Measurements from ENCODE around the gene NEDD4L. TPM values are rescaled to one million over a fixed set of nuclear protein-coding genes. Genes with fewer than 3 reads are reported as not detected.

NEDD4L gene
- total RNA-seq, 1 donor: 31.5 TPM

GRCh38 chr18:58417752-58418151 is 373.7 kb downstream of the NEDD4L start:
- no peak for TF ChIP-seq CTCF (IDR thresholded peaks at IDR 0.05; ENCODE audit: insufficient read depth, low read depth, low read length)
- no peak overlapping the region for H3K4me3 ChIP-seq (ENCODE audit: low read depth, low read length)
- peak; percentile 52 for DNase-seq (ENCODE audit: low read depth)

DNA sequence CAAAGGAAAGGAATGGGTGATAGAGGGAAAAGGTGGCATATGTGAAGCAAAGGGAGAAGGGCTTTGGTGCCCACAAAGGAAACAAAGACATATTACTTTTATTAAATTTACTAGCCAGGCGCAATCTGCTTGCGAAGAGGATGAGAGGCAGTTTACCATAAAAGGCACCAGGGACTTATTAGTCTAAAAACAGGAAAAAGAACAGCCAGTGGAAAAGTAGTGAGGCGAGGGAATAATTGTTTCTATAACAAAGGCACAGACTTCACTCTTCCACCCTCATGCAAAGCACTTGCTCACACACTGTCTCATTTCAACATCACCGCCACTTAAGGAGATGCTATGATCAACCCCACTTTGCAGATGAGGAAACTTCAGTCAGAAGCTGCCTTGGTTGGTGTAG is 374.3 kb downstream of the NEDD4L start:
- no peak for DNase-seq (ENCODE audit: low read depth)
- no peak for TF ChIP-seq CTCF (IDR thresholded peaks at IDR 0.05; ENCODE audit: insufficient read depth, low read depth, low read length)
- no peak overlapping the region for H3K4me3 ChIP-seq (ENCODE audit: low read depth, low read length)

- no peak for DNase-seq (ENCODE audit: low read depth)
- no peak for TF ChIP-seq CTCF (IDR thresholded peaks at IDR 0.05; ENCODE audit: insufficient read depth, low read depth, low read length)
- no peak overlapping the region for H3K4me3 ChIP-seq (ENCODE audit: low read depth, low read length)
These were observed 375.7 kb downstream of the NEDD4L start for GRCh38 chr18:58419587-58420199.

DNA sequence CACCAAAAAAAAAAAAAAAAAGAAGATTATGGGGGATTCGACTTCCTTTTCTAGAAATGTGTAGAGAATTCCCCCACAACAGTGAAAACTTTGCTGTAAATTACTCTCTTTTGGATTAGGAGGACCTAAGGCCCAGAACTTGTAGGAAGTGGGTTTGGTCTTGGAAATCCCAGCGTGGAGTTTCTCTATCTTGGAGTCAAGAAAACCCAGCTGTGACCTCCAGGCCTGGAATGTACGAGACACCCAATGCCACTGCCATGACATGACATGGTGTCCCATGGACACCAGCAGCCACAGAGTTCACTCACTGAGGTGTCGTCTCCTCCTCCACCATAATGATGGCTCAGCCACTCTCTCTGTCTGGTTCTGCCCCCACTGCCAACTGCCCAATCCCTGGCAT is 382.6 kb downstream of the NEDD4L start:
- no peak overlapping the region for H3K4me3 ChIP-seq (ENCODE audit: low read depth, low read length)
- no peak for DNase-seq (ENCODE audit: low read depth)
- no peak for TF ChIP-seq CTCF (IDR thresholded peaks at IDR 0.05; ENCODE audit: insufficient read depth, low read depth, low read length)

- DNase-seq (ENCODE audit: low read depth): no peak
- no peak for TF ChIP-seq CTCF (IDR thresholded peaks at IDR 0.05; ENCODE audit: insufficient read depth, low read depth, low read length)
- H3K4me3 ChIP-seq (ENCODE audit: low read depth, low read length): no peak overlapping the region
These were observed 383.3 kb downstream of the NEDD4L start for GRCh38 chr18:58427321-58427720.

GRCh38 chr18:58429442-58429841 is 385.4 kb downstream of the NEDD4L start:
- no peak for DNase-seq (ENCODE audit: low read depth)
- H3K4me3 ChIP-seq (ENCODE audit: low read depth, low read length): no peak overlapping the region
- TF ChIP-seq CTCF (IDR thresholded peaks at IDR 0.05; ENCODE audit: insufficient read depth, low read depth, low read length): no peak

DNA sequence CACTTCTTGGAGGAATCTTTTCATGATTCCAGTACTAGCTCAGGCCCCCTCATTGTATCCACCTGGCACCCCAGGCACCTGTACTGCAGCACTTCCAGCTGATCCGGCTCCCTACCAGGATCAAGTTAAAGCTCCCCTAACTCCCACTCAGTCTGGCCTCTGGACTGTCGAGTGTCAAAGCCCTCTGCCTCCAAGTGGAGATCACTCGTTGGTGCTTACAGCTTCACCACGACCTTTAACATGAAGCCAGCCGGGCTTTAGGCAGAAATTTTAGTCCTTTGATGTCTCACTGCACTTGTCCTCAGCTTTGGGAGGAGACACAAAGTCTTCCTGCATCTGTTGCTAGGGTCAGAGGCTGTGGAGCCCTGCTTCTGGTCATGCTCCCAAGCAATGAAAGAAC is 387.2 kb downstream of the NEDD4L start:
- no peak for TF ChIP-seq CTCF (IDR thresholded peaks at IDR 0.05; ENCODE audit: insufficient read depth, low read depth, low read length)
- DNase-seq (ENCODE audit: low read depth): no peak
- no peak overlapping the region for H3K4me3 ChIP-seq (ENCODE audit: low read depth, low read length)

Measured in fibroblast of villous mesenchyme (primary cell).